PC-9 (cell line): ENCODE data around the gene AKT1. TPM values are rescaled to one million over a fixed set of nuclear protein-coding genes. Genes with fewer than 3 reads are reported as not detected.
A peak's percentile ranks its signal among the peaks of the same experiment; 100 is the strongest.

Source experiments
- Bru-seq: library from RNA; stranded (reverse); fragments of 400-500 nt; gene quantifications from one replicate; lab custom pipeline; 2021; lab: Mats Ljungman, UMichigan
- BruChase-seq, 2 experiments: library from RNA; stranded (reverse); fragments of 400-500 nt; gene quantifications; one replicate each; lab custom pipeline; 2021; lab: Mats Ljungman, UMichigan
- BruUV-seq: library from RNA; stranded (reverse); fragments of 400-500 nt; replicated peaks from 2 replicates; lab custom pipeline; 2021; lab: Mats Ljungman, UMichigan
- CTCF ChIA-PET: fragments of 300-600 bp; sonication (Branson Sonifier 250); formaldehyde crosslinking; loops from one replicate; lab custom pipeline; 2022; ENCODE audit warnings: antibody characterized with exemption; lab: Charles Lee
- POLR2A ChIA-PET: fragments of 300-600 bp; sonication (Branson Sonifier 250); formaldehyde crosslinking; loops from one replicate; lab custom pipeline; 2022; ENCODE audit warnings: antibody characterized with exemption; ENCODE audit not compliant: unreplicated experiment; lab: Charles Lee
- DNase-seq, 2 experiments: peaks; one replicate each; pipeline versions ENCODE4 v3.0.0 to v3.0.0-alpha.2; 2015 to 2022; ENCODE audit warnings: mixed read lengths in 1 of 2
- H2AFZ ChIP-seq: fragments of 200-600 bp; sonication (generic); 2 replicates; pipeline ENCODE4 v1.8.1; 2017; ENCODE audit warnings: antibody characterized with exemption
- H3F3A ChIP-seq: fragments of 200-600 bp; sonication (generic); 2 replicates; pipeline ENCODE4 v1.8.1; 2017; ENCODE audit warnings: antibody characterized with exemption, mild to moderate bottlenecking, low read depth; ENCODE audit not compliant: insufficient read depth
- H3K27ac ChIP-seq: fragments of 200-600 bp; sonication (generic); 2 replicates; pipeline ENCODE4 v1.6.1; 2016; ENCODE audit warnings: mixed run types
- H3K27me3 ChIP-seq: fragments of 200-600 bp; sonication (generic); 2 replicates; pipeline ENCODE4 v1.6.1; 2016; ENCODE audit warnings: low read depth, mixed run types; ENCODE audit not compliant: insufficient read depth
- H3K36me3 ChIP-seq: fragments of 200-600 bp; sonication (generic); 2 replicates; pipeline ENCODE4 v1.6.1; 2016; ENCODE audit warnings: low read depth, mixed run types
- H3K4me1 ChIP-seq: fragments of 200-600 bp; sonication (generic); replicated peaks from 2 replicates; pipeline ENCODE4 v1.6.1; 2016; ENCODE audit warnings: mixed run types; ENCODE audit not compliant: insufficient read depth
- H3K4me2 ChIP-seq: fragments of 200-600 bp; sonication (generic); 2 replicates; pipeline ENCODE4 v1.6.1; 2017; ENCODE audit warnings: mixed run types
- H3K4me3 ChIP-seq: fragments of 200-600 bp; sonication (generic); 2 replicates; pipeline ENCODE4 v1.6.1; 2016; ENCODE audit warnings: mixed run types
- H3K79me2 ChIP-seq: fragments of 200-600 bp; sonication (generic); 2 replicates; pipeline ENCODE4 v1.6.1; 2017; ENCODE audit warnings: low read depth, mixed run types
- H3K9me2 ChIP-seq: fragments of 200-600 bp; sonication (generic); 2 replicates; pipeline ENCODE4 v1.8.1; 2017; ENCODE audit warnings: mild to moderate bottlenecking; ENCODE audit not compliant: insufficient read depth
- H3K9me3 ChIP-seq: fragments of 200-600 bp; sonication (generic); 2 replicates; pipeline ENCODE4 v1.8.1; 2016; ENCODE audit warnings: low read depth; ENCODE audit not compliant: insufficient read depth
- H4K20me1 ChIP-seq: fragments of 200-600 bp; sonication (generic); 2 replicates; pipeline ENCODE4 v1.8.1; 2017; ENCODE audit not compliant: insufficient read depth
- EZH2 ChIP-seq: fragments of 200-600 bp; sonication (generic); IDR thresholded peaks from 2 replicates; pipeline ENCODE4 v1.8.0; 2017; ENCODE audit warnings: antibody characterized with exemption, low read depth
- intact Hi-C: fragments of 100-400 bp; cut with micrococcal nuclease; formaldehyde crosslinking; loops from one replicate; pipeline ENCODE4 v1.10.0; 2022; ENCODE audit not compliant: unreplicated experiment
- long read RNA-seq: library from polyadenylated mRNA; stranded (forward); transcript quantifications from one replicate; pipeline ENCODE4 v2.0.0, GENCODE V29; 2022
- total RNA-seq: library from RNA; stranded (reverse); gene quantifications from 2 replicates; pipeline ENCODE4 v1.2.3, GENCODE V29; 2021
- TF ChIP-seq, protein P1 (sequence below): fragments of 200-600 bp; sonication (generic); conservative IDR thresholded peaks from 2 replicates; pipeline ENCODE4 v1.6.1; 2017; ENCODE audit warnings: mixed run types, antibody characterized with exemption, mild to moderate bottlenecking, moderate library complexity

Gene AKT1
- total RNA-seq (107 and 144 TPM in 2 replicates), Bru-seq, nascent RNA (percentile 51 among the genes with signal in this experiment), BruChase-seq, experiment 1, labeled RNA remaining after a 2-hour chase (percentile 65 among the genes with signal in this experiment), BruChase-seq, experiment 2, labeled RNA remaining after a 6-hour chase (percentile 81 among the genes with signal in this experiment)
- long read RNA-seq, transcript AKT1-201 (15 exons, 2,866 nt), result minor isoform, 6 of 377 reads
- long read RNA-seq, transcript AKT1-220 (15 exons, 2,742 nt), result minor isoform, 18 of 377 reads
- long read RNA-seq, transcript AKT1-203 (14 exons, 2,710 nt), result major isoform, 271 of 377 reads
- long read RNA-seq, partial matches to known transcripts, result 17 of 377 reads
- long read RNA-seq, other reads (novel, unspliced or antisense), result 61 of 377 reads

DNA sequence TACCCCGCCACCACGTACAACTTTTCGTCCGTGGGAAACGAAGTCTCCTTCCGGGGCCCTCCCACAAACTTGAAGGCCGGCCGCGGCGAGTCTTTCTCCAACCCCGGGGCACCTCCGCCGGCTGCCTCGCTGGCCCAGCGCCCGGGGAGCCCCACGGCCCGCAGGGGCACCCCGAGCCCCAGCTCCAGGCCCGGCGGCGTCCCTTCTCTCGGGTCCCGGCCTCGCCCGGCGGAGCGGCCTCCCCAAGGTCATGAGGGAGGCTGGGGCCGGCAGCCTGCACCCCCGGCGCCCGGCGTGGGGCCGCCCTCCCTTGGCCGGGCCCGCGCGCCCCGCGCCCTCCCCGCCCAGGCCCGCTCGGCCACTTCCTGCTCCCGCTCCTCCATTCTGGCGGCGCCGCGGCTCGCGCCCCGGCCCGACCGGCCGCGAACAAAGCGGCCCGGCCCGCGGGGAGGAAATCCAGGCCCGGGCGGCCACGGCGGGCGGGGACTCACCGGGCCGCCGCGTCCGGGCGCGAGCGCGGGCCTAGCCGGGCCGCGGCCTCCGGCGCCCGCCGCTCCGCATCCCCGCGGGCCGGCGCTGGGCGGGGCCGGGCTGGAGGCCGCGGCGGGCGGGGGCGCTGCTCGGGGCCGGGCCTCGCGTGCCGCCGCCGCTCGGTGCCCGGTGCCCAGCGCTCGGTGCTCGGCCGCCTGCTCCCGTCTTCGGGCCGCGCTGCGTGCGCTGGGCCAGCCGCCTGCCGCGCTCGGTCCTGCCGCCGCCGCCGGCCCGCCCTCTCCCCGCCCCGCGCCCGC is at the start of gene AKT1:
TSS of gene AKT1 (minus strand) at position 756 of the 788 bp plus-strand sequence. CDS start 3,105 bp downstream, outside the sequence.
- TF ChIP-seq, protein P1, sequence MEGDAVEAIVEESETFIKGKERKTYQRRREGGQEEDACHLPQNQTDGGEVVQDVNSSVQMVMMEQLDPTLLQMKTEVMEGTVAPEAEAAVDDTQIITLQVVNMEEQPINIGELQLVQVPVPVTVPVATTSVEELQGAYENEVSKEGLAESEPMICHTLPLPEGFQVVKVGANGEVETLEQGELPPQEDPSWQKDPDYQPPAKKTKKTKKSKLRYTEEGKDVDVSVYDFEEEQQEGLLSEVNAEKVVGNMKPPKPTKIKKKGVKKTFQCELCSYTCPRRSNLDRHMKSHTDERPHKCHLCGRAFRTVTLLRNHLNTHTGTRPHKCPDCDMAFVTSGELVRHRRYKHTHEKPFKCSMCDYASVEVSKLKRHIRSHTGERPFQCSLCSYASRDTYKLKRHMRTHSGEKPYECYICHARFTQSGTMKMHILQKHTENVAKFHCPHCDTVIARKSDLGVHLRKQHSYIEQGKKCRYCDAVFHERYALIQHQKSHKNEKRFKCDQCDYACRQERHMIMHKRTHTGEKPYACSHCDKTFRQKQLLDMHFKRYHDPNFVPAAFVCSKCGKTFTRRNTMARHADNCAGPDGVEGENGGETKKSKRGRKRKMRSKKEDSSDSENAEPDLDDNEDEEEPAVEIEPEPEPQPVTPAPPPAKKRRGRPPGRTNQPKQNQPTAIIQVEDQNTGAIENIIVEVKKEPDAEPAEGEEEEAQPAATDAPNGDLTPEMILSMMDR, result no peak
- no peak for TF ChIP-seq EZH2
- Histone ChIP-seq H3K27ac (no peak within 1 kb of the TSS), H3K4me1 (peaks cover 25% of the 10 kb centered on the region), H3K79me2 (peaks cover 37% of the 10 kb centered on the region), H3K36me3 (no peaks in the 10 kb centered on the region), H3K4me3 (peak within 1 kb of the TSS; percentile 74), H3K9me3 (no peaks in the 10 kb centered on the region), H3F3A (peaks cover 29% of the 10 kb centered on the region), H2AFZ (0 out of 2 replicates have a peak within 1 kb of the TSS, but pooled peaks have one; percentile 56), H3K27me3 (no peaks in the 10 kb centered on the region), H3K4me2 (peak within 1 kb of the TSS; percentile 92), H4K20me1 (peaks cover 32% of the 10 kb centered on the region), H3K9me2 (no peaks in the 10 kb centered on the region)
- ChIA-PET POLR2A (no interaction called here), CTCF (no interaction called here)
- peak in 1 of 2 experiments; percentile 25 for DNase-seq
- intact Hi-C loops, result loop anchor here (2.0 kb wide), 1 partner anchor 70 kb away; the partner anchor contains the start of gene CEP170B
- BruUV-seq, result no TSS peak

DNA sequence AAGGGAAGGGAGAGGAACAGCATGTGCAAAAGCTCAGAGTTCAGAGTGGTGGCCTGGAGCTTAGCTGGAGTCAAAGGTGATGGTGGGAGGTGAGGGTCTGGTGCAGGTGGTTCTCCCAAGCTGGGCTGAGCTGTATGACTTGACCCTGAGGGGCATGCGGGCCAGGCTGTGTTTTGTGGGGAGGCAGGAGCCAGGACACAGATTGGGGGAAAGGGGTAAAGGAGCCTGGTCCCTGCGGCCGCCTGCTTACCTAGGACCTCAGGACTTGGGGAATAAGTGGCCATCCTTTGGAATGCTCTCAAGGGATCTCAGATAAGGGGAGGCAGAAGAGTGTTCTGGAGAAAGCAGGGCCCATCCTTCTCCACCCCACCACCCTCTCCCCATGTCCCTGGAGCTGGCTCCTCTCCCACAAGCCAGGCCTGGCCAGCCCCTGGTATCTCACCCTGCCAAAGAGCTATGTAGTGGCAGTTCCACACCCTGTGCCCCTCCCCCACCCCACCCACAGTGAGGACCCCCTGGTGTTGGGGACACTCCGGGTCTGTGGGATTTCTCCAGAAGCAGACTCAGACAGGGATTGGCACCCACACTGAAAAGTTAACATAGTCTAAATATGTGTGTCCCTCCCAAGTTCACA is 49.6 kb upstream of the AKT1 start:
- peaks cover 3% of the 10 kb centered on the region; the same call in 1 of the 2 replicates for H3K9me3 ChIP-seq
- DNase-seq, result no peak
- H3K9me2 ChIP-seq, result no peaks in the 10 kb centered on the region
- H3K4me2 ChIP-seq, result no peak overlapping the region
- H3K79me2 ChIP-seq, result no peaks in the 10 kb centered on the region
- intact Hi-C loops, result no loop called here
- H3F3A ChIP-seq, result no peaks in the 10 kb centered on the region; the same call in 1 of the 2 replicates
- no peak overlapping the region for H3K4me3 ChIP-seq
- H3K36me3 ChIP-seq, result no peaks in the 10 kb centered on the region
- CTCF ChIA-PET, result no interaction called here
- no peak overlapping the region for H3K27ac ChIP-seq
- BruUV-seq, result no TSS peak
- H3K27me3 ChIP-seq, result no peaks in the 10 kb centered on the region
- no peaks in the 10 kb centered on the region for H3K4me1 ChIP-seq
- TF ChIP-seq, protein P1, result no peak
- no peak for TF ChIP-seq EZH2
- no peaks in the 10 kb centered on the region; the same call in 1 of the 2 replicates for H4K20me1 ChIP-seq
- no peak overlapping the region for H2AFZ ChIP-seq
- POLR2A ChIA-PET, result no interaction called here
